Raji (cell line): ENCODE data around the gene FNDC3B.

Experiments
- POLR2A ChIP-seq: IDR thresholded peaks from 2 replicates; pipeline ENCODE4 v1.6.1; 2011; ENCODE audit warnings: low read depth, low read length, control low read depth; ENCODE audit not compliant: insufficient read depth

FNDC3B gene

GRCh38 chr3:172376881-172377280 lies 337.5 kb downstream of the FNDC3B start:
- no peak for TF ChIP-seq POLR2A

GRCh38 chr3:172378439-172378838 lies 339.1 kb downstream of the FNDC3B start:
- no peak for TF ChIP-seq POLR2A

GRCh38 chr3:172379372-172379771 lies 340.0 kb downstream of the FNDC3B start:
- TF ChIP-seq POLR2A = no peak

- TF ChIP-seq POLR2A = no peak
Observed at GRCh38 chr3:172380632-172381031, 341.3 kb downstream of the FNDC3B start.

- no peak for TF ChIP-seq POLR2A
Observed at GRCh38 chr3:172383306-172383796, 344.0 kb downstream of the FNDC3B start.

GRCh38 chr3:172384836-172385235 lies 345.5 kb downstream of the FNDC3B start:
- TF ChIP-seq POLR2A = no peak

GRCh38 chr3:172387728-172388127 lies 348.4 kb downstream of the FNDC3B start:
- no peak for TF ChIP-seq POLR2A

GRCh38 chr3:172388412-172389078 lies 349.2 kb downstream of the FNDC3B start:
- no peak for TF ChIP-seq POLR2A

GRCh38 chr3:172390792-172391191 lies 351.4 kb downstream of the FNDC3B start:
- TF ChIP-seq POLR2A = no peak

- no peak for TF ChIP-seq POLR2A
Observed at GRCh38 chr3:172391592-172392302, 352.4 kb downstream of the FNDC3B start.

GRCh38 chr3:172394692-172395091 lies 355.3 kb downstream of the FNDC3B start:
- no peak for TF ChIP-seq POLR2A

GRCh38 chr3:172396400-172396799 lies 357.0 kb downstream of the FNDC3B start:
- TF ChIP-seq POLR2A = no peak

- TF ChIP-seq POLR2A = no peak
Observed at GRCh38 chr3:172397716-172398405, 358.5 kb downstream of the FNDC3B start.

GRCh38 chr3:172398484-172398883 lies 359.1 kb downstream of the FNDC3B start:
- TF ChIP-seq POLR2A = no peak

- TF ChIP-seq POLR2A = no peak
Observed at GRCh38 chr3:172402090-172402489, 362.7 kb downstream of the FNDC3B start.
